DMS53 treated with DMSO at 0.1 percent for 48 hours (cell line): Measurements from ENCODE around the gene WIPF3.
"Not testable (repeated sequence)": the region's sequence is repeated elsewhere in the genome, so short reads cannot be mapped to it uniquely, and the experiment has no call there.

Experiments
- DNase-seq: peaks from one replicate; lab custom pipeline; 2025; ENCODE audit not compliant: unreplicated experiment; lab: John Stamatoyannopoulos, UW

Gene WIPF3

DNA sequence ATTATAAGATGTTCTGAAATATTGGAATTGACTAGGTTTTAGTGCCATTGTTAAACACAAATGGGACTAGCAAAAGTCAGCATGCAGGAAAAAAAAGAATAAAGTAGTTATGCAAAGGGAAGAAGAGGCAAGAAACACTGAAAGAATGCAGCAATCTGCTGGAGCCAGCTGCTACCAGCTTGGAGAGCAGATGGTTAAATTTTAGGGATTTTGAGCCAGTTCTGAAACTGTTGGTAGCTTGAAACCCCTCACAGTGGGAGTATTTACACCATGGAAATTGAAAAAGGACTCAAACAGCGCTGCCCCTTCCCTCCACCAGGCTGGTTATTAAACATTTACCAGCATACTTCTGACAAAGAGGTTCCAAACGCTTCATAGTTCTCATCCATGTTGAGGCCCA, 142.3 kb downstream of the WIPF3 start:
- no peak for DNase-seq

DNA sequence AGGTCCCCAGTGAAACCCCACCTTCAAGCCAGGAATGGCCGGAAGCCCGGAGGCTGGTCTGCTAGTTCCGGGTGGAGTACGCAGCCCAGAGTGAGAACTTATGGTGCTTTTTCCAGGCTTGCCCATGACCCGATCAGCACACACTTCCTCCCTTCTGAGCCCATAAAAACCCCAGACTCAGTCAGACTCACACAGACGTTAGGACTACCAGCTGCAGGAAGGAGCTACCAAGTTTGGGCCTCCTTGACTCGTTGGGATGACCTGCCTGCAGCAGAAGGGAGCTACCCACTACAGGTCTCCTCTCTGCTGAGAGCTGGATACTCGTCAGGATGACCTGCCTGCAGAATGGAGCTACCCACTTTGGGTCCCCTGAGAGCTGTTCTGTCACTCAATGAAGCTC, 144.2 kb downstream of the WIPF3 start:
- DNase-seq: no peak

GRCh38 chr7:29951206-29951605, 144.9 kb downstream of the WIPF3 start:
- DNase-seq: no peak

GRCh38 chr7:29953726-29954347, 147.5 kb downstream of the WIPF3 start:
- DNase-seq: no peak

- no peak for DNase-seq
Observed at GRCh38 chr7:29955075-29955792, 148.9 kb downstream of the WIPF3 start.

DNA sequence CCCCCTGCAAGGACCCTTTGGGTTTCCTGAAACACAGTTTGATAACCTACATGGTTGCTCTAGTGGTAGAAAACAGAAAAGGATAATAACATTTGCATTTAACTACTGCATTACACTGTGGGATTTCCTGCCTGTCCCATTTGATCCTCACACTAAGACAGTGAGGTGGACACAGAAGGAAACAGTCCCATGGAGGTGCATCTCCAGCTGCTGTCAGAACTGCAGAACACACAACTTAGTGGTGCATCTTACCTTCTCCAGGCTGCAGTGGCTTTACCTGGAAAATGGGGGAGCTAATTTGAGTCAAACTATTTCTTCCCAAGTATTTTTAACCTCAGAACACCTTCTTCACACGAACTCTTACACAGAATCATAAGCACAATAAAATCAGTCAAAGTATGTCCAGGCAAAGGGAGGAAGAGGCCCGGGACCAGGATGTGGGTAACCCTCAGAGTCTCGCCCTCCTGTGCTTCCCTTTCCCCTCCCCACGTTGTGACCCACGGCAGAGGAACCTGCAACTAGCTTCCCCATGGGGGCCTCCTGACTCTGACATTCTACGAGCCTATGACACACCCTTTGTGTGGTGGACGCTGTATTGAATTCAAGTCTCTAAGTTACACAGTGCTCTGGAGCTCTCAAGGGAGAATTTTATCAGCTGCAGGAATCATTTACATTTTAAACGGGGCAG, 149.6 kb downstream of the WIPF3 start:
- DNase-seq: no peak

GRCh38 chr7:29956487-29956836, 150.2 kb downstream of the WIPF3 start:
- no peak for DNase-seq

DNA sequence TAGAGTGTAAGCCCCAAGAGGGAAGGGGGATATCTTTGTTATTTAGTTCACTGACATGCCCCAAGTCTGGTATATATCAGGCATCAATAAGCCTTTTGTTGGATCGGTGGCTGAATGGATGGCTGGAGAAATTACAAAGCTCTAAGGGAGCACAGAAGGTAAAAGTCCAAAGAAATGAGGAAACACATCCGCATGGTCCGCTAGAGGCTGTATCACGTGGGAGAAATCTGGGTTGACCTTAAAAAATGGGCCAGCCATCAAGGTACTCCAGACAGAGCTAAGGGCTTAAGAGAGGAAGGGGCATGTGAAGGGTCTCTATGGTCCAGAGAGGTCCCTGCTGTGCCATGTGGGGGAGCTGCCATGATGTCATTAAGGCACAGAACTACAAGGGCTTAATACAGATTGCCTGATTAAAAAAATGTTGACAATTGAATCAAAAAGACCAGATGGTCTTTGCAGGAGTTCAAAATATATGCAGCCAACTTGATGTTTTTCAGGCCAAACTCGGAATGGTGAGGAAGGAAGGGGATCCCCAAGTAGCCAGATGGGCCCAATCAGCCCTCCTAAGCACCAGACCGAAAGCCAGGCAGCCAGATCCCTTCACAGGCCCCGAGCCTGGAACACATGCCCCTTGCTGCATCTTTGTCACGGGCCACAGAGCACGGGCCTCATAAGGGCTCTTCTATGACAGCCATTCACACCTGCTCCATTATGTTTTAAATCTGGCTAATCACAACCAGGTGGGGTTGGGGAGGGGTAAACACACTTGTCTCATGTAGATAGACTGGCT, 151.4 kb downstream of the WIPF3 start:
- peak; percentile 65 for DNase-seq

- DNase-seq: no peak
Observed at GRCh38 chr7:29958667-29959358, 152.5 kb downstream of the WIPF3 start.

DNA sequence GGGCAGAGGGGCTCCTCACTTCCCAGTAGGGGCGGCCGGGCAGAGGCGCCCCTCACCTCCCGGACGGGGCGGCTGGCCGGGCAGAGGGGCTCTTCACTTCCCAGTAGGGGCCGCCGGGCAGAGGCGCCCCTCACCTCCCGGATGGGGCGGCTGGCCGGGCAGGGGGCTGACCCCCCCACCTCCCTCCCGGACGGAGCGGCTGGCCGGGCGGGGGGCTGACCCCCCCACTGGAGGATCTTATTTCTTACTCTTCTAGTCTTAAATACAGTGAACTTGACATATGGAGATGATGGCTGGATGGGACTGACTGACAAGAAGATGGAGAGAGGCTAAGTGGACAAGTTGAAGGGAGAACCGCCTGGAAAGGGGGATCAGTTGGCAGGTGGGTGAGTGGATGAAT, 155.3 kb downstream of the WIPF3 start:
- not testable (repeated sequence) for DNase-seq

- no peak for DNase-seq
Observed at GRCh38 chr7:29962035-29962434, 155.7 kb downstream of the WIPF3 start.

- DNase-seq: no peak
Observed at GRCh38 chr7:29965030-29965429, 158.7 kb downstream of the WIPF3 start.
